A673 (cell line): ENCODE measurements around the gene CYP27C1.

Experiments used
- EZH2 ChIP-seq: fragments of 200-600 bp; sonication (generic); IDR thresholded peaks from 2 replicates; pipeline ENCODE4 v1.6.1; 2017; ENCODE audit warnings: borderline replicate concordance, low read depth, mild to moderate bottlenecking, mixed read lengths, antibody characterized with exemption, low read length; ENCODE audit not compliant: poor library complexity, severe bottlenecking
- TF ChIP-seq, protein P1 (sequence below): fragments of 300-800, 200-600 bp; sonication (generic); conservative IDR thresholded peaks from 2 replicates; pipeline ENCODE4 v1.5.1; 2017; ENCODE audit warnings: low read depth, mild to moderate bottlenecking, antibody characterized with exemption, low read length, moderate library complexity, mixed read lengths

DNA sequence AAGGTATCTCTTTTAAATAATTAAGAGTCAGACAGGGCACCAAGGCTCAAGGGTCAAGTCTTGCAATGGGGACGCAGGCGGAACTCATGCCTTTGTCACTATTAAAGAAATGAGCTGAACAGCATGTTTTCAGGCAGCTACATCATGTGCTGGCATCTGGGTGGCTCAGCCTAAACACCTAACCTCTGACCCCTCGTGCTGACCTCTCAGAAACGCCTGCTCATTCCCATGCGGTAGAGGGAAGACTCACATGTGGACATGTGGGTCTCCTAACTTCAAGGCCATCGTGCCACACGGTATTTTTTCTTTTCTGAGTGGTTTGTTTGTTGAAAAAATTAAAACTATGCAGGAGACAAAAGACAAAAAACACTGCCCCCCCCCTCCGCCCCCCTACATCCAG, 31.3 kb downstream of the CYP27C1 start:
- TF ChIP-seq, protein P1, sequence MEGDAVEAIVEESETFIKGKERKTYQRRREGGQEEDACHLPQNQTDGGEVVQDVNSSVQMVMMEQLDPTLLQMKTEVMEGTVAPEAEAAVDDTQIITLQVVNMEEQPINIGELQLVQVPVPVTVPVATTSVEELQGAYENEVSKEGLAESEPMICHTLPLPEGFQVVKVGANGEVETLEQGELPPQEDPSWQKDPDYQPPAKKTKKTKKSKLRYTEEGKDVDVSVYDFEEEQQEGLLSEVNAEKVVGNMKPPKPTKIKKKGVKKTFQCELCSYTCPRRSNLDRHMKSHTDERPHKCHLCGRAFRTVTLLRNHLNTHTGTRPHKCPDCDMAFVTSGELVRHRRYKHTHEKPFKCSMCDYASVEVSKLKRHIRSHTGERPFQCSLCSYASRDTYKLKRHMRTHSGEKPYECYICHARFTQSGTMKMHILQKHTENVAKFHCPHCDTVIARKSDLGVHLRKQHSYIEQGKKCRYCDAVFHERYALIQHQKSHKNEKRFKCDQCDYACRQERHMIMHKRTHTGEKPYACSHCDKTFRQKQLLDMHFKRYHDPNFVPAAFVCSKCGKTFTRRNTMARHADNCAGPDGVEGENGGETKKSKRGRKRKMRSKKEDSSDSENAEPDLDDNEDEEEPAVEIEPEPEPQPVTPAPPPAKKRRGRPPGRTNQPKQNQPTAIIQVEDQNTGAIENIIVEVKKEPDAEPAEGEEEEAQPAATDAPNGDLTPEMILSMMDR = no peak
- no peak for TF ChIP-seq EZH2
